H1 (cell line): ENCODE data around the gene ATP9B. TPM values are rescaled to one million over a fixed set of nuclear protein-coding genes. Genes with fewer than 3 reads are reported as not detected.

Experiments
- CTCF ChIA-PET: fragments of 300-600 bp; sonication (Branson Sonifier 250); formaldehyde crosslinking; loops from one replicate; lab custom pipeline; 2021; ENCODE audit not compliant: partially characterized antibody; lab: Charles Lee
- POLR2A ChIA-PET: fragments of 300-600 bp; sonication (Branson Sonifier 250); formaldehyde crosslinking; loops from one replicate; lab custom pipeline; 2021; ENCODE audit warnings: inconsistent platforms; ENCODE audit not compliant: partially characterized antibody; lab: Charles Lee
- DNase-seq, 2 experiments: peaks; one replicate each; pipeline versions ENCODE4 v3.0.0 to v3.0.0-alpha.2; 2010 to 2022; ENCODE audit warnings: low spot score in 2 of 2, low read depth in 1 of 2, mixed read lengths in 1 of 2
- FAIRE-seq: peaks from 2 replicates; lab custom pipeline; 2011; peaks lifted over from hg19 to GRCh38; lab: Jason Lieb, UNC
- H2AFZ ChIP-seq: 2 replicates; pipeline ENCODE4 v1.8.1; 2012; ENCODE audit warnings: low read length, inconsistent platforms
- H2AK5ac ChIP-seq: 2 replicates; pipeline ENCODE4 v1.6.1; 2013; ENCODE audit warnings: low read depth, low read length
- H2BK120ac ChIP-seq: replicated peaks from 2 replicates; pipeline ENCODE3; 2013; ENCODE audit warnings: low read depth, low read length, inconsistent platforms
- H2BK12ac ChIP-seq: 2 replicates; pipeline ENCODE4 v1.6.1; 2013; ENCODE audit warnings: low read depth, low read length
- H2BK15ac ChIP-seq: 2 replicates; pipeline ENCODE4 v1.6.1; 2013; ENCODE audit warnings: low read length
- H2BK20ac ChIP-seq: 2 replicates; pipeline ENCODE4 v1.6.1; 2013; ENCODE audit warnings: low read length
- H2BK5ac ChIP-seq: 2 replicates; pipeline ENCODE4 v1.6.1; 2013; ENCODE audit warnings: low read depth, low read length
- H3K14ac ChIP-seq: 2 replicates; pipeline ENCODE4 v1.6.1; 2013; ENCODE audit warnings: inconsistent platforms; ENCODE audit not compliant: insufficient read length
- H3K18ac ChIP-seq: 2 replicates; pipeline ENCODE4 v1.6.1; 2013; ENCODE audit warnings: low read length; ENCODE audit errors: extremely low read depth
- H3K23ac ChIP-seq: 2 replicates; pipeline ENCODE4 v1.6.1; 2013; ENCODE audit warnings: inconsistent platforms; ENCODE audit not compliant: insufficient read length
- H3K23me2 ChIP-seq: 2 replicates; pipeline ENCODE4 v1.6.1; 2013; ENCODE audit warnings: low read depth, low read length
- H3K27ac ChIP-seq: 2 replicates; pipeline ENCODE4 v1.6.1; 2011; ENCODE audit warnings: low read depth, low read length, inconsistent platforms
- H3K27me3 ChIP-seq, 4 experiments: replicated peaks in 1 of 4; 1 replicate in 1 of 4; 2 replicates in 3 of 4; pipeline versions ENCODE4 v1.6.1 to v1.8.1; 2011 to 2013; ENCODE audit warnings: low read length in 3 of 4, mild to moderate bottlenecking in 3 of 4, inconsistent platforms in 2 of 4, mixed read lengths in 2 of 4, moderate library complexity in 1 of 4; ENCODE audit not compliant: control insufficient read depth in 3 of 4, insufficient read depth in 3 of 4; ENCODE audit errors: extremely low read depth in 1 of 4
- H3K36me3 ChIP-seq, 4 experiments: 2 replicates each; pipeline versions ENCODE4 v1.6.1 to v1.8.1; 2011 to 2013; ENCODE audit warnings: mild to moderate bottlenecking in 4 of 4, low read length in 3 of 4, moderate library complexity in 2 of 4, control low read depth in 1 of 4, inconsistent platforms in 1 of 4; ENCODE audit not compliant: insufficient read depth in 4 of 4, control insufficient read depth in 2 of 4
- H3K4ac ChIP-seq: replicated peaks from 2 replicates; pipeline ENCODE3; 2013; ENCODE audit warnings: low read length, low read depth, mixed read lengths, inconsistent platforms; ENCODE audit not compliant: insufficient read length
- H3K4me1 ChIP-seq, 4 experiments: replicated peaks in 1 of 4; 1 replicate in 1 of 4; 2 replicates in 3 of 4; pipeline versions ENCODE4 v1.6.1 to v1.8.1; 2011 to 2013; ENCODE audit warnings: low read length in 3 of 4, inconsistent platforms in 2 of 4, mixed read lengths in 1 of 4; ENCODE audit not compliant: insufficient read depth in 4 of 4, control insufficient read depth in 3 of 4
- H3K4me2 ChIP-seq, 2 experiments: 2 replicates each; pipeline versions ENCODE4 v1.6.1 to v1.8.1; 2011 to 2013; ENCODE audit warnings: low read depth in 2 of 2, low read length in 2 of 2, control low read depth in 1 of 2, inconsistent platforms in 1 of 2, mild to moderate bottlenecking in 1 of 2; ENCODE audit not compliant: insufficient read depth in 1 of 2
- H3K4me3 ChIP-seq, 4 experiments: fragments of 200-600, 300-600 bp in 1 of 4; sonication (generic), shearing (Covaris generic), sonication (Bioruptor Twin) in 1 of 4; 2 replicates each; pipeline versions ENCODE4 v1.5.1 to v1.8.1; 2011 to 2016; ENCODE audit warnings: low read length in 4 of 4, low read depth in 3 of 4, control low read depth in 2 of 4, inconsistent platforms in 2 of 4, mild to moderate bottlenecking in 2 of 4, mixed read lengths in 1 of 4, moderate library complexity in 1 of 4; ENCODE audit not compliant: insufficient read depth in 2 of 4; ENCODE audit errors: extremely low read depth in 1 of 4
- H3K56ac ChIP-seq: replicated peaks from 2 replicates; pipeline ENCODE3; 2013; ENCODE audit warnings: low read depth, mild to moderate bottlenecking, mixed read lengths, low read length, inconsistent platforms; ENCODE audit not compliant: insufficient read length
- H3K79me1 ChIP-seq: 2 replicates; pipeline ENCODE4 v1.6.1; 2013; ENCODE audit warnings: low read depth, low read length, control low read depth
- H3K79me2 ChIP-seq, 2 experiments: 2 replicates each; pipeline versions ENCODE4 v1.6.1 to v1.8.1; 2012 to 2013; ENCODE audit warnings: low read length in 2 of 2, mild to moderate bottlenecking in 2 of 2, inconsistent platforms in 1 of 2; ENCODE audit not compliant: insufficient read depth in 2 of 2, control insufficient read depth in 1 of 2
- H3K9ac ChIP-seq, 4 experiments: replicated peaks in 1 of 4; 1 replicate in 1 of 4; 2 replicates in 3 of 4; pipeline versions ENCODE4 v1.6.1 to v1.8.1; 2011 to 2013; ENCODE audit warnings: low read depth in 3 of 4, low read length in 3 of 4, control low read depth in 2 of 4, mild to moderate bottlenecking in 2 of 4, moderate library complexity in 2 of 4, inconsistent platforms in 1 of 4; ENCODE audit errors: extremely low read depth in 1 of 4
- H3K9me3 ChIP-seq, 2 experiments: 2 replicates each; pipeline versions ENCODE4 v1.6.1 to v1.8.1; 2012 to 2013; ENCODE audit warnings: mild to moderate bottlenecking in 2 of 2, moderate library complexity in 2 of 2, control low read depth in 1 of 2, inconsistent platforms in 1 of 2, low read depth in 1 of 2, low read length in 1 of 2, mixed read lengths in 1 of 2; ENCODE audit not compliant: insufficient read depth in 2 of 2
- H4K20me1 ChIP-seq, 2 experiments: replicated peaks in 1 of 2; 2 replicates each; pipeline versions ENCODE3 to v1.8.1; 2011 to 2013; ENCODE audit warnings: inconsistent platforms in 2 of 2, low read length in 2 of 2, mild to moderate bottlenecking in 1 of 2; ENCODE audit not compliant: insufficient read depth in 2 of 2, control insufficient read depth in 1 of 2
- H4K5ac ChIP-seq: 2 replicates; pipeline ENCODE4 v1.6.1; 2013; ENCODE audit warnings: low read length, low read depth, mixed read lengths, inconsistent platforms; ENCODE audit not compliant: insufficient read length
- H4K8ac ChIP-seq: 2 replicates; pipeline ENCODE4 v1.8.0; 2013; ENCODE audit warnings: mild to moderate bottlenecking, moderate library complexity, low read length, inconsistent platforms; ENCODE audit not compliant: insufficient read depth; ENCODE audit errors: extremely low read depth
- H4K91ac ChIP-seq: replicated peaks from 2 replicates; pipeline ENCODE3; 2013; ENCODE audit warnings: low read length, mixed read lengths, inconsistent platforms; ENCODE audit not compliant: insufficient read length
- BACH1 ChIP-seq: IDR thresholded peaks from 2 replicates; pipeline ENCODE4 v1.6.1; 2012; ENCODE audit warnings: low read length, improper control_type of control experiment
- HDAC6 ChIP-seq: IDR thresholded peaks from one replicate; pipeline ENCODE4 v1.7.1; 2012; ENCODE audit warnings: low read depth, mild to moderate bottlenecking, inconsistent platforms, low read length, moderate library complexity
- JUN ChIP-seq: IDR thresholded peaks from 2 replicates; pipeline ENCODE4 v1.6.1; 2011; ENCODE audit warnings: low read depth, mild to moderate bottlenecking, improper control_type of control experiment, low read length
- RBBP5 ChIP-seq: IDR thresholded peaks from 2 replicates; pipeline ENCODE4 v1.7.1; 2012; ENCODE audit warnings: low read depth, mild to moderate bottlenecking, inconsistent platforms, low read length, moderate library complexity, borderline replicate concordance
- WGBS, 2 experiments: shearing (Covaris generic) in 1 of 2; methylation state at CpG; one replicate each; pipeline versions ENCODE4 v1.1.6 to v1.1.7; 2013 to 2015; ENCODE audit warnings: low lambda C conversion rate in 2 of 2, mixed read lengths in 2 of 2, inconsistent platforms in 1 of 2, low coverage in 1 of 2, missing lambda C conversion rate in 1 of 2; ENCODE audit not compliant: insufficient replicate concordance in 2 of 2, insufficient coverage in 1 of 2, insufficient read length in 1 of 2; ENCODE audit errors: extremely low coverage in 1 of 2, missing lambda C conversion rate in 1 of 2; 5-methylcytosine and 5-hydroxymethylcytosine counted together
- polyA plus RNA-seq, 7 experiments: library from polyadenylated mRNA; depleted of rRNA in 3 of 7; stranded (reverse) in 5 of 7; unstranded in 2 of 7; fragments of >200 nt in 5 of 7; fragments of 200-250 nt in 2 of 7; gene quantifications; 1 replicate in 5 of 7; 2 replicates in 1 of 7; 4 replicates in 1 of 7; pipeline versions ENCODE4 v1.2.1 to v1.2.3, GENCODE V29; 2011 to 2013; ENCODE audit warnings: missing spikeins in 2 of 7, mixed read lengths in 2 of 7
- total RNA-seq: library from RNA; stranded (reverse); fragmentation: NEBNext Ultra II Directional; extraction: Animal tissue kit (Norgen Biotek cat#: 25700); gene quantifications from 2 replicates; pipeline ENCODE4 v1.2.1, GENCODE V29; 2021

Gene ATP9B
- total and polyA plus RNA-seq, 2 of the 8 experiments (the other 6 are each of a cell fraction or from before 2014, with no cell fraction given): 15.1 to 21.7 TPM

GRCh38 chr18:79275461-79275860, 206.3 kb downstream of the ATP9B start:
- no peak overlapping the region for H3K14ac ChIP-seq
- no peak overlapping the region for H4K91ac ChIP-seq
- H3K79me1 ChIP-seq: no peaks in the 10 kb centered on the region
- H3K56ac ChIP-seq: no peak overlapping the region
- H2BK15ac ChIP-seq: no peak overlapping the region
- H3K23ac ChIP-seq: no peak overlapping the region
- no peaks in the 10 kb centered on the region for H3K9me3 ChIP-seq
- H3K9ac ChIP-seq: no peak overlapping the region
- DNase-seq (no peak), FAIRE-seq (no peak)
- no peak overlapping the region for H3K4me2 ChIP-seq
- no peak overlapping the region for H3K18ac ChIP-seq
- H2BK20ac ChIP-seq: no peak overlapping the region
- no peak overlapping the region for H2BK120ac ChIP-seq
- no peaks in the 10 kb centered on the region for H3K36me3 ChIP-seq
- no peak overlapping the region for H3K27ac ChIP-seq
- H3K79me2 ChIP-seq: no peaks in the 10 kb centered on the region
- CTCF ChIA-PET: interaction anchor here (0.8 to 1.1 kb wide), 2 partner anchors 17 to 24 kb away, joined by 3 read pairs; no protein-coding TSS in a partner anchor
- H2AFZ ChIP-seq: no peak overlapping the region
- no peak overlapping the region for H3K4me3 ChIP-seq
- no peak overlapping the region for H4K5ac ChIP-seq
- H3K4ac ChIP-seq: no peak overlapping the region
- peaks cover 0 to 4% of the 10 kb centered on the region in 2 experiments for H4K20me1 ChIP-seq
- H3K23me2 ChIP-seq: no peaks in the 10 kb centered on the region
- H2AK5ac ChIP-seq: no peak overlapping the region
- H4K8ac ChIP-seq: no peak overlapping the region
- H2BK12ac ChIP-seq: no peak overlapping the region
- H2BK5ac ChIP-seq: no peak overlapping the region
- WGBS, 2 experiments: 88% methylated on average over 7 of the region's 7 CpGs; no CpG with 5 or more reads in 1 of the 2 experiments
- H3K4me1 ChIP-seq: peaks cover 2 to 10% (median 4%) of the 10 kb centered on the region in 4 experiments; a peak in 4 of 7 replicates
- POLR2A ChIA-PET: no interaction called here
- no peaks in the 10 kb centered on the region for H3K27me3 ChIP-seq
- no peak for TF ChIP-seq BACH1
- TF ChIP-seq JUN: no peak
- TF ChIP-seq HDAC6: no peak
- TF ChIP-seq RBBP5: no peak
